SK-N-MC (cell line): ENCODE data around the gene NIF3L1.

Experiments used
- EZH2 ChIP-seq: fragments of 200-600 bp; sonication (generic); IDR thresholded peaks from one replicate; pipeline ENCODE4 v1.6.1; 2017; ENCODE audit warnings: antibody characterized with exemption
- POLR2AphosphoS5 ChIP-seq: IDR thresholded peaks from 2 replicates; pipeline ENCODE4 v1.6.1; 2012; ENCODE audit warnings: mild to moderate bottlenecking, low read depth, low read length, borderline replicate concordance

DNA sequence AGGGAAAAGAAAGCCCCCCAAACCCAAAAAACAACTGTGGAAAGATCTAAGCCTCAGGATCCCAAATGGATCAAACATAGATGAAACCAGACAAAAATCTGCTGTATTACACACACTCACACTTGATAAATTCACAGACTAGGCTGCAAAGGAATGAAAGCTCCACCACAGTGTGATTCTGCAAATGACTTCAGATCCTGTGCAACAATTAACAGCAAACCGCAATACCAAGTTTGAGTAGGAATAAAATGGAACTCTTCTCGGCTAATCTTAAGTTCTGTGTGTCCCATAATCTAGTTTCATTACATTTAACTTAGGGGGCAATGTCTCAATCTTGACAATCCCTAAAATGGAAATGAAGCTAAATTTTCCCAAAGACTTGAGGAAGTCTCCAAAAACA, 36.6 kb upstream of the NIF3L1 start:
- TF ChIP-seq POLR2AphosphoS5 (no peak), EZH2 (no peak)
